ENCODE results near the gene DIPK2A.
A peak's percentile ranks its signal among the peaks of the same experiment; 100 is the strongest.

DIPK2A gene

DNA sequence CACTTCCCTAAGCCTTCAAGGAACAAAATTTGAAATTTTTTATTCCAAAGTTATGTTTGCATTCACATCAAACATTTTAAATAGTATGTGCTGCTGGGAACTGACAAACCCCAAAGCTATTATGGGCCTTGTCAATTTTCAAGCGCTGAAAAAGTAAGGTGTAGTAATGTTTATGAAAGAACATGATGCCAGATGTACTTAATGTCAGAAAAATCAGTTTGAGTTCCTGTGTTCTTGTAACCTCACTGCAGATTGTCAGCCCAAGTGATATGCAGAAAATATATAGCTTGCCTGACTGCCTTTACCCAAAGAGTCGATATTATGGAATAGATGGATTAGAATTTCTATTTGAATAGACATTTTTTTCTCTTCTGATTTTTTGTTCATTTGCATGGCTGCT, 20.8 kb upstream of the DIPK2A start:
- in situ Hi-C loops (cut with MboI; ENCODE audit: low pct_unique_long_range_greater_than_20kb, low sequenced_read_pairs, unreplicated experiment): no loop called here
- TF ChIP-seq, protein P1, sequence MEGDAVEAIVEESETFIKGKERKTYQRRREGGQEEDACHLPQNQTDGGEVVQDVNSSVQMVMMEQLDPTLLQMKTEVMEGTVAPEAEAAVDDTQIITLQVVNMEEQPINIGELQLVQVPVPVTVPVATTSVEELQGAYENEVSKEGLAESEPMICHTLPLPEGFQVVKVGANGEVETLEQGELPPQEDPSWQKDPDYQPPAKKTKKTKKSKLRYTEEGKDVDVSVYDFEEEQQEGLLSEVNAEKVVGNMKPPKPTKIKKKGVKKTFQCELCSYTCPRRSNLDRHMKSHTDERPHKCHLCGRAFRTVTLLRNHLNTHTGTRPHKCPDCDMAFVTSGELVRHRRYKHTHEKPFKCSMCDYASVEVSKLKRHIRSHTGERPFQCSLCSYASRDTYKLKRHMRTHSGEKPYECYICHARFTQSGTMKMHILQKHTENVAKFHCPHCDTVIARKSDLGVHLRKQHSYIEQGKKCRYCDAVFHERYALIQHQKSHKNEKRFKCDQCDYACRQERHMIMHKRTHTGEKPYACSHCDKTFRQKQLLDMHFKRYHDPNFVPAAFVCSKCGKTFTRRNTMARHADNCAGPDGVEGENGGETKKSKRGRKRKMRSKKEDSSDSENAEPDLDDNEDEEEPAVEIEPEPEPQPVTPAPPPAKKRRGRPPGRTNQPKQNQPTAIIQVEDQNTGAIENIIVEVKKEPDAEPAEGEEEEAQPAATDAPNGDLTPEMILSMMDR (IDR thresholded peaks at IDR 0.05; ENCODE audit: extremely low read depth, insufficient read depth, missing control alignments): no peak
- no peak for DNase-seq (ENCODE audit: low spot score)

DNA sequence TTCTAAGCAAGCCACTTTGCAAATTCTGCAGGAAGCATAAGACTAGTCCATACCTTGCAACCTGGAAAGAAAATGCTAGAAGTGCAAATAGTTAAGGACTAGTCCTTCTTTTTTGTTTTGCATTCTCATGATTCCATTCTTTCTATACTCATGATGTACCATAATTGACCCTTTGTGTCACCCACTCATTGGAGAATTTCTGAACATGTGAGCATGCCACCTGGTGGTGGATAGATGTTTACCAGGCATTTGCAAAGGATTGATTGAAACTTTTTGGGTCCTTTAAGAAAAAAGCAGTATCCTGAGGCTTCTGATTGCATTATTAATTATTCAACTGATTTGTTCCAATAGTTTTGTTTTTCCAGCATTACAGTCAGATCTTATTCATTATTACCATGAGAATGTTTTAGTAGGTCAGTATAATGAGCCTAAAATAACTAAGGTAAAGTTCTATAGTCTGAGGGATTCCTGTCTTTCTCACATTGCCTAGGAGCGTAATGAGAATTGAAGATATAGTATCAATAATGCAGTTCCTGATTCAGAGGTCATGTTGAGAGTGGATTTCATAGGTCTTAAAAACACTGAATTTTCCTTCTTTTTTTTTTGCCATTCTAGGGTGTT, 20.2 kb upstream of the DIPK2A start:
- TF ChIP-seq, protein P1 (IDR thresholded peaks at IDR 0.05; ENCODE audit: extremely low read depth, insufficient read depth, missing control alignments): peak; percentile 70
- DNase-seq (ENCODE audit: low spot score): peak; percentile 39
- in situ Hi-C loops (cut with MboI; ENCODE audit: low pct_unique_long_range_greater_than_20kb, low sequenced_read_pairs, unreplicated experiment): no loop called here

DNA sequence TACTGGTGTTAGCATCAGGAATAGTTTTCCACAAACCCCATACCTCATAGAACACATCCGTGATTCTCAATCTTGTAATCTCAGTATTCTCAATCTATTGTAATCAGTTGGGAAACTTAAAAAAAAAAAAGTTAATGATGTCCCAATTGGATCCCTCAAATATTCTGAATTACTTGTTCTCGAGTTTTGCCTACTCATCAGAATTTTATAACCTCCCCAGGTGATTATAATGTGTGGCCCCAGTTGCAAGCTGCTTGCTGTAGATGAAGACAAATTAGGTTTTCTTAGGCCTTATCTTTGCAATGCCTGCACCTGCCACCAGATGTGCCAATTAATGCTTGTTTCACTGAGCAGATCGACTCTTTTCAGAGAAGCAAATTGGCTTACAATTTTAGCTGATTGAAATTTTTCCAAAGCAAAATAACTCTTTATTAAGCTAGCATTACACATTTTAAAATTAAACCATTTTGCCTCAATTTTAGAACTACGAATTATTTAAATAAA, 19.0 kb upstream of the DIPK2A start:
- DNase-seq (ENCODE audit: low spot score): no peak
- in situ Hi-C loops (cut with MboI; ENCODE audit: low pct_unique_long_range_greater_than_20kb, low sequenced_read_pairs, unreplicated experiment): no loop called here
- TF ChIP-seq, protein P1 (IDR thresholded peaks at IDR 0.05; ENCODE audit: extremely low read depth, insufficient read depth, missing control alignments): no peak

GRCh38 chr3:143955113-143955512, 16.5 kb upstream of the DIPK2A start:
- in situ Hi-C loops (cut with MboI; ENCODE audit: low pct_unique_long_range_greater_than_20kb, low sequenced_read_pairs, unreplicated experiment): no loop called here
- TF ChIP-seq, protein P1 (IDR thresholded peaks at IDR 0.05; ENCODE audit: extremely low read depth, insufficient read depth, missing control alignments): no peak
- no peak for DNase-seq (ENCODE audit: low spot score)

- in situ Hi-C loops (cut with MboI; ENCODE audit: low pct_unique_long_range_greater_than_20kb, low sequenced_read_pairs, unreplicated experiment): no loop called here
- no peak for DNase-seq (ENCODE audit: low spot score)
- TF ChIP-seq, protein P1 (IDR thresholded peaks at IDR 0.05; ENCODE audit: extremely low read depth, insufficient read depth, missing control alignments): no peak
Observed at GRCh38 chr3:143956838-143957237, 14.8 kb upstream of the DIPK2A start.

GRCh38 chr3:143957453-143957852, 14.2 kb upstream of the DIPK2A start:
- in situ Hi-C loops (cut with MboI; ENCODE audit: low pct_unique_long_range_greater_than_20kb, low sequenced_read_pairs, unreplicated experiment): no loop called here
- no peak for DNase-seq (ENCODE audit: low spot score)

More at GRCh38 chr3:143957453-143957852, 14.2 kb upstream of the DIPK2A start:
- TF ChIP-seq, protein P1 (IDR thresholded peaks at IDR 0.05; ENCODE audit: extremely low read depth, insufficient read depth, missing control alignments): no peak
